Measurements from ENCODE around the gene SAP25. TPM values are rescaled to one million over a fixed set of nuclear protein-coding genes. Genes with fewer than 3 reads are reported as not detected.
A peak's percentile ranks its signal among the peaks of the same experiment; 100 is the strongest.
"Not testable (repeated sequence)": the region's sequence is repeated elsewhere in the genome, so short reads cannot be mapped to it uniquely, and the experiment has no call there.

SAP25 gene
- total and polyA plus RNA-seq, 5 donors from 2014 or later, result 0.47 to 47.4 TPM; not detected in 3

DNA sequence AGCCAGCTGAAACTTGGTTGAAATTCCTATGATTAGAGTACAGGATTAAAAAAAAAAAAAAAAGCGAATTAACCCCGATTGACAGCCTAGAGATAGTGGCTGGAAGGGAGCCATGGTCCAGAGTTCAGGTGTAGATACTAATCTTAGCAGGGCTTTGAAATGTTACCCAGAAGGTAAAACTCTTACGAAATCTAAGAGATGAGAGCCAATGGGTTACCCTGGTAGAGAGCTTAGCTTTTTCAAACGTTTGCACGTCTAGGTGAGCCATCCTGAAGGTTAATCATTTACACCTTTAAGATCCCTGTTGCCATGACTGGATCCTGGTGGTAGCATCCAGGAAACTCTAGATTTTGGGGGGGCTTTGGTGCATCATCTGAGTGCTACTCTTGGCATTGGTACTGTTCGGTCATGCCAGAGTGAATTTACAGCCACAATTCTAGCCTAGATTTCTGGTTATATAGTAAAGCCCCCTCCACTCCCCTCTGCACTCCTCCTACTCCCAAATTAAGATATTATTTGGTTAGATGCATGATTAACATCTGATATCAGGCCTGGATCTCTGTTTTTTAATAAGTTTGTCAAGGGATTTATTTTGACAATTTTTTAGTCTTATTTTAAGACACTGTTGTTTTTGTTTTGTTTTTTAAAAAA lies 33.5 kb downstream of the SAP25 start:
- ATAC-seq (ENCODE audit: low read depth in 2 of 2) (no peak), DNase-seq (no peak)
- Mint-ChIP-seq H3K4me3 (peak overlapping the region; percentile 84 to 100 (median 94)), H3K9me3 (no peaks in the 10 kb centered on the region), H3K4me1 (peaks cover 34 to 65% (median 49%) of the 10 kb centered on the region in 4 donors), H3K27me3 (no peaks in the 10 kb centered on the region), H3K36me3 (peaks cover 4% of the 10 kb centered on the region), H3K27ac (peak overlapping the region; percentile 45 to 90 (median 85))
- Histone ChIP-seq H3K36me3 (ENCODE audit: control insufficient read depth, insufficient read depth, low read length) (no peaks in the 10 kb centered on the region), H3K4me3 (ENCODE audit: low read depth, low read length) (peak overlapping the region; percentile 92), H3K9me3 (ENCODE audit: control insufficient read depth in 2 of 2, low read length in 2 of 2) (no peaks in the 10 kb centered on the region), H3K27ac (ENCODE audit: insufficient read depth, low read length, poor library complexity, severe bottlenecking) (peak overlapping the region; percentile 74), H3K4me1 (ENCODE audit: control insufficient read depth, insufficient read depth, low read length, poor library complexity, severe bottlenecking) (peaks cover 55% of the 10 kb centered on the region), H3K27me3 (ENCODE audit: control insufficient read depth, insufficient read depth, low read length) (no peaks in the 10 kb centered on the region)

- no peaks in the 10 kb centered on the region for H3K9me3 Mint-ChIP-seq
- peak overlapping the region; percentile 93 to 100 (median 98) for H3K4me3 Mint-ChIP-seq
- ATAC-seq (ENCODE audit: low read depth in 2 of 2), result no peak
- H3K27ac Mint-ChIP-seq, result peak overlapping the region in 2 of 3 donors; percentile 88 to 90
- peaks cover 49% of the 10 kb centered on the region for H3K4me1 ChIP-seq (ENCODE audit: control insufficient read depth, insufficient read depth, low read length, poor library complexity, severe bottlenecking)
- DNase-seq, result no peak
- no peaks in the 10 kb centered on the region for H3K36me3 ChIP-seq (ENCODE audit: control insufficient read depth, insufficient read depth, low read length)
- no peaks in the 10 kb centered on the region for H3K27me3 ChIP-seq (ENCODE audit: control insufficient read depth, insufficient read depth, low read length)
- H3K4me3 ChIP-seq (ENCODE audit: low read depth, low read length), result peak overlapping the region; percentile 92
- no peaks in the 10 kb centered on the region for H3K27me3 Mint-ChIP-seq
- peaks cover 28 to 58% (median 43%) of the 10 kb centered on the region in 4 donors for H3K4me1 Mint-ChIP-seq
- H3K27ac ChIP-seq (ENCODE audit: insufficient read depth, low read length, poor library complexity, severe bottlenecking), result peak overlapping the region; percentile 74
- H3K36me3 Mint-ChIP-seq, result peaks cover 4% of the 10 kb centered on the region
- no peaks in the 10 kb centered on the region for H3K9me3 ChIP-seq (ENCODE audit: control insufficient read depth in 2 of 2, low read length in 2 of 2)
These were observed 34.2 kb downstream of the SAP25 start for GRCh38 chr7:100539436-100540006.

- Mint-ChIP-seq H3K9me3 (no peaks in the 10 kb centered on the region), H3K36me3 (peaks cover 4% of the 10 kb centered on the region), H3K27ac (peak within 1 kb of the TSS; percentile 88 to 96 (median 92)), H3K4me3 (peak within 1 kb of the TSS; percentile 93 to 100 (median 98)), H3K27me3 (no peaks in the 10 kb centered on the region), H3K4me1 (peaks cover 22 to 51% (median 36%) of the 10 kb centered on the region in 4 donors)
- Histone ChIP-seq H3K4me1 (ENCODE audit: control insufficient read depth, insufficient read depth, low read length, poor library complexity, severe bottlenecking) (peaks cover 43% of the 10 kb centered on the region), H3K9me3 (ENCODE audit: control insufficient read depth in 2 of 2, low read length in 2 of 2) (no peaks in the 10 kb centered on the region), H3K36me3 (ENCODE audit: control insufficient read depth, insufficient read depth, low read length) (no peaks in the 10 kb centered on the region), H3K27me3 (ENCODE audit: control insufficient read depth, insufficient read depth, low read length) (no peaks in the 10 kb centered on the region), H3K4me3 (ENCODE audit: low read depth, low read length) (peak within 1 kb of the TSS; percentile 92), H3K27ac (ENCODE audit: insufficient read depth, low read length, poor library complexity, severe bottlenecking) (peak within 1 kb of the TSS; percentile 74)
- ATAC-seq (ENCODE audit: low read depth in 2 of 2) (peak; percentile 96), DNase-seq (peak; percentile 100)
These were observed 34.9 kb downstream of the SAP25 start, which contains the start of gene AGFG2 for GRCh38 chr7:100538654-100539435. AGFG2 (plus strand) TSS chr7:100539203; CDS start chr7:100539347, 144 bp downstream.

GRCh38 chr7:100538348-100538653 lies 35.4 kb downstream of the SAP25 start:
- H3K9me3 Mint-ChIP-seq, result no peaks in the 10 kb centered on the region
- H3K4me1 Mint-ChIP-seq, result peaks cover 16 to 46% (median 30%) of the 10 kb centered on the region in 4 donors
- Histone ChIP-seq H3K4me1 (ENCODE audit: control insufficient read depth, insufficient read depth, low read length, poor library complexity, severe bottlenecking) (peaks cover 37% of the 10 kb centered on the region), H3K9me3 (ENCODE audit: control insufficient read depth in 2 of 2, low read length in 2 of 2) (no peaks in the 10 kb centered on the region), H3K27ac (ENCODE audit: insufficient read depth, low read length, poor library complexity, severe bottlenecking) (peak overlapping the region; percentile 65), H3K27me3 (ENCODE audit: control insufficient read depth, insufficient read depth, low read length) (no peaks in the 10 kb centered on the region), H3K4me3 (ENCODE audit: low read depth, low read length) (peak overlapping the region; percentile 88), H3K36me3 (ENCODE audit: control insufficient read depth, insufficient read depth, low read length) (no peaks in the 10 kb centered on the region)
- DNase-seq (no peak), ATAC-seq (ENCODE audit: low read depth in 2 of 2) (no peak)
- H3K36me3 Mint-ChIP-seq, result peaks cover 4% of the 10 kb centered on the region
- no peaks in the 10 kb centered on the region for H3K27me3 Mint-ChIP-seq
- H3K27ac Mint-ChIP-seq, result peak overlapping the region; percentile 56 to 88 (median 79)
- peak overlapping the region; percentile 93 to 100 (median 98) for H3K4me3 Mint-ChIP-seq

GRCh38 chr7:100536695-100537094 lies 37.0 kb downstream of the SAP25 start:
- not testable (repeated sequence) for H3K9me3 Mint-ChIP-seq; H3K36me3 ChIP-seq (ENCODE audit: control insufficient read depth, insufficient read depth, low read length); ATAC-seq (ENCODE audit: low read depth in 2 of 2); H3K27me3 ChIP-seq (ENCODE audit: control insufficient read depth, insufficient read depth, low read length); DNase-seq; H3K36me3 Mint-ChIP-seq; H3K27me3 Mint-ChIP-seq; H3K9me3 ChIP-seq (ENCODE audit: control insufficient read depth in 2 of 2, low read length in 2 of 2); H3K4me3 ChIP-seq (ENCODE audit: low read depth, low read length); H3K27ac ChIP-seq (ENCODE audit: insufficient read depth, low read length, poor library complexity, severe bottlenecking)
- H3K4me1 ChIP-seq (ENCODE audit: control insufficient read depth, insufficient read depth, low read length, poor library complexity, severe bottlenecking), result peaks cover 21% of the 10 kb centered on the region
- peak overlapping the region in 1 of 3 donors; percentile 23 for H3K27ac Mint-ChIP-seq
- H3K4me1 Mint-ChIP-seq, result peaks cover 8 to 30% (median 18%) of the 10 kb centered on the region in 4 donors
- H3K4me3 Mint-ChIP-seq, result peak overlapping the region in 1 of 4 donors; percentile 37

DNA sequence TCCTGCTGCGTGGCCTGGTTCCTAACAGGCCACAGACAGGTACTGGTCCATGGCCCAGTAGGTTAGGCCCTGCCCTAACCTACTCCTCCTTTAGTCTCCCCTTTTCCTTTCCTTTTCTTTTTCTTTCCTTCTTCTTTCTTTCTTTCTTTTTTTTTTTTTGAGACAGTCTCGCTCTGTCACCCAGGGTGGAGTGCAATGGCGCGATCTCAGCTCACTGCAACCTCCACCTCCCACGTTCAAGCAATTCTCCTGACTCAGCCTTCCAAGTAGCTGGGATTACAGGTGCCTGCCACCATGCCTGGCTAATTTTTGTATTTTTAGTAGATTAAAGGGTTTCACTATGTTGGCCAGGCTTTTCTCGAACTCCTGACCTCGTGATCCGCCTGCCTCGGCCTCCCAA lies 37.7 kb downstream of the SAP25 start:
- not testable (repeated sequence) for H3K4me3 ChIP-seq (ENCODE audit: low read depth, low read length); H3K4me3 Mint-ChIP-seq; ATAC-seq (ENCODE audit: low read depth in 2 of 2); H3K27me3 ChIP-seq (ENCODE audit: control insufficient read depth, insufficient read depth, low read length); DNase-seq; H3K9me3 ChIP-seq (ENCODE audit: control insufficient read depth in 2 of 2, low read length in 2 of 2); H3K36me3 ChIP-seq (ENCODE audit: control insufficient read depth, insufficient read depth, low read length); H3K36me3 Mint-ChIP-seq; H3K27ac ChIP-seq (ENCODE audit: insufficient read depth, low read length, poor library complexity, severe bottlenecking); H3K27me3 Mint-ChIP-seq; H3K9me3 Mint-ChIP-seq; H3K27ac Mint-ChIP-seq
- peaks cover 18% of the 10 kb centered on the region for H3K4me1 ChIP-seq (ENCODE audit: control insufficient read depth, insufficient read depth, low read length, poor library complexity, severe bottlenecking)
- peaks cover 6 to 23% (median 12%) of the 10 kb centered on the region in 4 donors for H3K4me1 Mint-ChIP-seq

DNA sequence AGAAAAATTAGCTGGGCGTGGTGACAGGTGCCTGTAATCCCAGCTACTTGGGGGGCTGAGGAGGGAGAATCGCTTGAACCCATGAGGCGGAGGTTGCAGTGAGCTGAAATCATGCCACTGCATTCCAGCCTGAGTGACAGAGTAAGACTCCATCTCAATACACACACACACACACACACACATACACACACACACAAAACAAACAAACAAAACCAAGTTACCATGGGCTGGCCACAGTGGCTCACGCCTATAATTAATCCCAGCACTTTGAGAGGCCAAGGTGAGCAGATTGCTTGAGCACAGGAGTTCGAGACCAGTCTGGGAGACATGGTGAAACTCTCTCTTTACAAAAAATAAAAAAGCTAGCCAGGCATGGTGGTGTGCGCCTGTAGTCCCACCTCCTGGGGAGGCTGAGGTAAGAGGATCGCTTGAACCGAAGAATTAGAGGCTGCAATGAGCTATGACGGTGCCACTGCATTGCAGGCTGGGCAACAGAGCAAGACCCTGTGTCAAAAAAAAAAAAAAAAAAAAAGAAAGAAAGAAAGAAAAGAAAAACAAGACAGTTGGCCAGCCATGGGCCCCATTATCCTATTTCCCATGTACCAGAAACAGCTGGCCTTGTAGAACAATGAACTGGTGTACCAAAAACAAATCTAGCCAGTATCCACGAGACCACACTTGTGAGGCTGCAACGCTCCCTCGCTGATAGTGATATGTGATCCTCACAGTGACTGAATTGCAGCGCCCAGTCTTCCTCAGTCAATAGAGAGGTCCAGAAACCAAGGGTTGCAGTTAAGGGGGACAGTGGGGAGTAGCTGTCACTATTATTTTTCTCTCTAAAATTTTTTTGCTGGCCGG lies 41.3 kb downstream of the SAP25 start:
- H3K4me1 Mint-ChIP-seq, result no peaks in the 10 kb centered on the region
- ATAC-seq (ENCODE audit: low read depth in 2 of 2), result no peak
- H3K36me3 ChIP-seq (ENCODE audit: control insufficient read depth, insufficient read depth, low read length), result no peaks in the 10 kb centered on the region
- no peak for DNase-seq
- no peaks in the 10 kb centered on the region for H3K9me3 Mint-ChIP-seq
- H3K36me3 Mint-ChIP-seq, result no peaks in the 10 kb centered on the region
- H3K9me3 ChIP-seq (ENCODE audit: control insufficient read depth in 2 of 2, low read length in 2 of 2), result no peaks in the 10 kb centered on the region
- H3K27ac Mint-ChIP-seq, result no peak overlapping the region
- H3K27ac ChIP-seq (ENCODE audit: insufficient read depth, low read length, poor library complexity, severe bottlenecking), result no peak overlapping the region
- H3K4me3 ChIP-seq (ENCODE audit: low read depth, low read length), result no peak overlapping the region
- H3K27me3 Mint-ChIP-seq, result no peaks in the 10 kb centered on the region
- H3K27me3 ChIP-seq (ENCODE audit: control insufficient read depth, insufficient read depth, low read length), result no peaks in the 10 kb centered on the region
- no peak overlapping the region for H3K4me3 Mint-ChIP-seq
- H3K4me1 ChIP-seq (ENCODE audit: control insufficient read depth, insufficient read depth, low read length, poor library complexity, severe bottlenecking), result no peaks in the 10 kb centered on the region

Measured in CD4-positive, CD25-positive, alpha-beta regulatory T cell (primary cell).